GM18870 (cell line): ENCODE results near the gene RERE.

Experiments used
- ATAC-seq: cut with Tn5 transposase; IDR thresholded peaks from one replicate; pipeline ENCODE4 v1.9.1; 2021; ENCODE audit warnings: moderate library complexity; ENCODE audit not compliant: unreplicated experiment

The RERE gene

GRCh38 chr1:8817412-8818324 lies at the start of gene RERE:
TSS of gene RERE (minus strand) at chr1:8817640.
- peak; percentile 82 for ATAC-seq

GRCh38 chr1:8866792-8867415 lies 49.5 kb upstream of the RERE start:
- no peak for ATAC-seq

DNA sequence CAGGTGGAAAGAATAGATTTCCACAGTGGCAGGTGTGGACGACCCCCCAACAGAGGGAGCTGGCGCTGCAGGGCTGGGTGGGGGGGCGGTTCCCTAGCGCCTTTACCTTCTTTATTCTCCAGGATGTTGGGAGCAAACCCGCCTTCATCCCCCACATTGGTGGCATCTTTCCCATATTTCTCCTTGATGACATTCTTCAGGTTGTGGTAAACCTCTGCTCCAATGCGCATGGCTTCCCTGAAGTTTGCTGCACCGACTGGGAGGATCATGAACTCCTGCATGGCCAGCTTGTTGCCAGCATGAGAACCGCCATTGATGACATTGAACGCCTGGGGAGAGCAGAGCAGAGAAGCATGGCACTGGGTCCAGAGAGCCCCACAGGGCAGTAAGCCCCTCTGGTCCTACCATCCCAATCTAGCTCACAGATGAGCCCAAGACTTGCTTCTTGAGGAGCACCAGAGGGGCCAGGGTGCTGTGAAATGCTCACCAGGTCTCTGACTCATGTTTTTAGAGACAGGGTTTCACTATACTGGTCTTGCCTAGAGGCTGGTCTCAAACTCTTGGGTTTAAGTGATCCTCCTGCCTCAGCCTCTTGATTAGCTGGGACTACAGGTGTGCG lies 48.8 kb upstream of the RERE start:
- ATAC-seq: no peak

- ATAC-seq: no peak
These were observed 47.4 kb upstream of the RERE start for GRCh38 chr1:8864713-8865344.

DNA sequence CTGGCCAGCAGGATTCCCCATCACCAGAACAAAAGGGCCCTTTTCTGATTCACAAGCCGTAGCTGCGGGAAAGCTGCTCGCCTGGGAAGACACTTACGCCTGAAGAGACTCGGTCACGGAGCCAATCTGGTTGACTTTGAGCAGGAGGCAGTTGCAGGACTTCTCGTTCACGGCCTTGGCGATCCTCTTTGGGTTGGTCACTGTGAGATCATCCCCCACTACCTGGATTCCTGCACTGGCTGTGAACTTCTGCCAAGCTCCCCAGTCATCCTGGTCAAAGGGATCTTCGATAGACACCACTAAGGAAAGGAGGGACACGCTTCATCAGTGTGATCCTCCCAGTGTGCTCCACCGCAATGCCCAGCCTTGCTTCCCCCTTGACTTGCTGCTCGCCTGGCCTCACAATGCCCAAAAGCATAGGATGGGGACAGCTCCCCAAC lies 46.4 kb upstream of the RERE start:
- ATAC-seq: no peak

DNA sequence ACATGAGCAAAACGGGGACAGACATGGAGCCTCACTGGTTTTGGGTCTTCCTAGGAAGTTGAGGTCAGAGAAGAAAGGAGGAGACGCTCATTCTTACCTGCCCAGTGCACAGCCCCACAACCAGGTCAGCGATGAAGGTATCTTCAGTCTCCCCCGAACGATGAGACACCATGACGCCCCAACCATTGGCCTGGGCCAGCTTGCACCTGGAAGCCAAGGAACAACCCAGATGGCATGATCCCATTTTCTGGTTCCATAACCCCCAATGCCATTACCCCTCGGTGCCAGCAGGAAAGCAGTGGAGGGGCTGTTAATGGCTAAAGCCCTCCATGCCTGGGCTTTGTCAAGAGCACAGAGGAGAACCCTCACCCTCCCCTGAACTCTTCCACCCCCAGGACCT lies 45.7 kb upstream of the RERE start:
- ATAC-seq: no peak

GRCh38 chr1:8862528-8862927 lies 45.1 kb upstream of the RERE start:
- no peak for ATAC-seq

GRCh38 chr1:8860738-8861516 lies 43.5 kb upstream of the RERE start:
- no peak for ATAC-seq

GRCh38 chr1:8858888-8859706 lies 41.7 kb upstream of the RERE start:
- ATAC-seq: no peak

DNA sequence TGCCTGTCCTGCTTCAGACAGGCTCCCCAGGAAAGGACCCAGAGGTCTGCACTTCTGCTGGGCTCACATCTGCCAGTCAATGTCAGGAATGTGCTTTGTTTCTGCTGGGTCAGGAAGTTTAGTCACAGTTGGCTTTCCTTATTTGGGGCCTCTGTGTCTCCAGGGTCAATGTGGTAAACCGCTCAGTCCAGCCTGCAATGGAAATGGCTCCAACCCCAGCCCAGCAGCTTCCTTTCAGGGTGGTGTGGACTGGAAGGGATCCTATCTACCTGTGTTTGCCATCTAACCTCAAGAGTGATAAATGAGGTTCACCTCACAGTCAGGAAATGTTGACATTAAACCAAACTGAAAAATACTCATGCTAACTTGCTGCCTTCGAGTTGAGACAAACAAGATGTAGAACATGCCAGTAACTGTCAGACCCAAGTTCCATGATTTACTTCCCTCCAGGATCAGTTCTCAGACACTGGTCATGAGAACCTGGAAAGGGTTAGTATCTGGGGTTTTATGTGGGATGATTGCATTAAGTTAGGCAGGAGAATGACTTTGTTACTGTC lies 40.8 kb upstream of the RERE start:
- no peak for ATAC-seq

DNA sequence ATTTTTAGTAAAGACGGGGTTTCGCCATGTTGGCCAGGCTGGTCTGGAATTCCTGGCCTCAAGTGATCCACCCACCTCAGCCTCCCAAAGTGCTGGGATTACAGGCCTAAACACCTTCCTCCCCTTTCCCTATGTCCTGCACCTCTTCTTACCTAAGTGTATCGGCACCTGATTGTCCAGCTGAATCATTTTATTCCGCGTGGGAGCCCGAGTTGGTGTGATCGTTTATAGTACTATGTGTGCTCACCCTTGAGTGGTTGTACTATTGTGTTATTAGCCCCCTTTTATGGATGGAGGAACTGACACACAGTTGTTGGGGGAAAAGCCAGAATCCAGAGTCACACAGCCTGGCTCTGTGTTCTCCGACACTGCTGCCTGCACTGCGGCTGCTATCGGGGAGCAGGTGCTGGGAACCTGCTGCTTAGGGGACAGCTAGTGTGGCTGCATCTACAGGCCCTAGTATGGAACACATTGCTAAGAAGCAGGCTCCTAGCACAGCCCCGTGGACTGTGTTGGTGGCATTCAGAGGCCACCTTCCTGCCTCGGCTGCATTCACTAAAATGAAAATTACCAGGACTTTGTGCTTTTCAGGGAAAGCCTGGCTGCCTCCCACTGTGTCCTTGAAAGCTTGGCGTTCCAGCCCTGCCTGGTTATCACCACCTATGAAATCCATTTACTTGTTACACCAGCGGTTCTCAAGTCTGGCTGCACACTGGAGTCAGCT lies 39.4 kb upstream of the RERE start:
- ATAC-seq: no peak

- ATAC-seq: no peak
These were observed 36.8 kb upstream of the RERE start for GRCh38 chr1:8854240-8854639.

GRCh38 chr1:8851060-8851459 lies 33.6 kb upstream of the RERE start:
- no peak for ATAC-seq

DNA sequence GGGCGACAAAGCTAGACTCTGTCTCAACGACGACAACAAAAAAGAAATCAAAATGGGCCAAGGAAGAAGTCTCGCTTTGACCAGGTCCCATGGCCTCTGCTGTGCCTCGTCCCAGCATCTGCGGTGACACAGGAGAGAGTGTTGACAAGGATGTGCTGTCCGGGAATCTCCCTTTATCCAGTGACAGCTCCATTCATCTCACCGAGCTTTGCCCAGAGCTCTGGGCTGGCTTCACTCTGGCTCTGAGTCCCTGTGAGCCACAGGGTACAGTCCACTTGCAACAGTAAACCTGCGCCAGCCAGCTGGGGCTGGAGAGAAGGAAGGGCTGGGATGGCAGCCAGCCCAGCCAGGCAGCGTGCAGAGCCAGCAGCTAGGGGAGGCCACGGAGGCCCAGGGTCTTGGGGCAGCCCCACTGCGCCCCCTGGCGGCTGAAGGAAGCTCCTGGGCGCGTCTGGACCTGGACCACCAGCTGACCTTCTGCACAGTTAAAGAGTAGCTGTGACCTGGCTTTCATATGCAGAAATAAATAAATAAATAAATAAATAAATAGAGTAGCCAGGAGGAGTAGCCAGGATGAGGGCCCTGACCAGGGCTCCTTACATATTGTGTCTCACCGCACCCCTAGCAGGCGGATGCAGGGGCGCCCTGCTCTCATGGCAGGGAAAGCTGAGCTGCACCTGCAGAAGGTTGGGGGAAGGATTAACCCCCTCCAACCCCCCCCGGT lies 31.4 kb upstream of the RERE start:
- ATAC-seq: no peak

DNA sequence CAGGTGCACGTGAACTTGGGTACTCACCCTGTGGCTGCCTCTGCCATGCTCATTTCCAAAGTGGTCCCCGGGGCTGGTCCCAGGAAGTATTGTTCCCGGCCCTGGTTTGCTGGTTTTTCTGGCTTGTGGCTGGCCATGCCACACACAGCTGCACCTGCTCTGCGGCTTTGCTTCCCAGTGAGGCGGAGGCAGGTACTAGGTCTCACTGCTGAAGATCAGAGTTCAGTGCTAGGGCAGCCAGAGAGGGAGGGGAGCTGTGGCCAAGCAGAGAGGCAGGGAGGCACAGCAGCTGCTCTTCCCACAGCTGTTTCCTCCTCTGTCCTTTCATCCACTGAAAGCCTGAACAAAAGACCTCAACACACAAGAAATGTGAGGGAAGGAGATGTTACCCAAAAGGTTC lies 30.6 kb upstream of the RERE start:
- no peak for ATAC-seq

DNA sequence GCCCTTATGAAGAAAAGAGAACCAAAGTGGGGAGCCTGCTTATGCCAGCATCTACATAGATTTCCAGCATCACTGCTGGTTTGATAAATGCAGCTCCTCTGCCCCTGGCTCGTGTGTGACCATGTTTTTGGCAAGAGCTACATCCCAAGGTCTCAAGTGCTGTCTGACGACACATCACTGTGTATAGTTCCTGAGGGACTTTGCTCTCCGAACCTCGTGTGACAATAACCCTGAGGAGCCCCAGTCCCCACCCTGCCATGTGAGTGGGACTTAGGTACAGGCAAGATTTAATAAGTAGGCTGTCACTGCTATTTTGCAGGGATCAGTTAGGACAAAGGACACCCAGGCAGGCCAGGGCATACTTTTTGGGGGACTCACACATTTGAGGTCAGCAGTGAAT lies 28.8 kb upstream of the RERE start:
- ATAC-seq: no peak

GRCh38 chr1:8845104-8846097 lies 28.0 kb upstream of the RERE start:
- ATAC-seq: no peak
